Ovary (tissue), 9 donors: ENCODE data around the gene MAGEA8. TPM values are rescaled to one million over a fixed set of nuclear protein-coding genes. Genes with fewer than 3 reads are reported as not detected.
"Not testable (repeated sequence)": the region's sequence is repeated elsewhere in the genome, so short reads cannot be mapped to it uniquely, and the experiment has no call there.

Experiments
- DNase-seq, 5 donors: peaks; one replicate each; pipeline ENCODE4 v3.0.0-alpha.2; 2019 to 2020
- H3K27ac ChIP-seq, 2 donors: fragments of 200-600 bp; one replicate each; pipeline versions ENCODE4 v1.5.1 to v1.8.0; 2019 to 2022
- H3K27me3 ChIP-seq: fragments of 200-600 bp; one replicate; pipeline ENCODE4 v1.8.0; 2022
- H3K36me3 ChIP-seq: fragments of 200-600 bp; sonication (generic); one replicate; pipeline ENCODE4 v1.5.1; 2019
- H3K4me1 ChIP-seq: one replicate; pipeline ENCODE4 v1.8.1; 2013; ENCODE audit warnings: mild to moderate bottlenecking, moderate library complexity; ENCODE audit not compliant: insufficient read depth
- H3K4me3 ChIP-seq: fragments of 200-600 bp; sonication (generic); one replicate; pipeline ENCODE4 v1.5.1; 2017
- H3K9me3 ChIP-seq, 2 donors: fragments of 200-600 bp in 1 of 2; sonication (generic) in 1 of 2; one replicate each; pipeline versions ENCODE4 v1.5.1 to v1.8.1; 2013 to 2019; ENCODE audit warnings: mild to moderate bottlenecking in 1 of 2, moderate library complexity in 1 of 2
- CTCF ChIP-seq, 3 donors: fragments of 450-650 bp in 2 of 3; fragments of 200-600 bp in 1 of 3; IDR thresholded peaks; one replicate each; pipeline versions ENCODE4 v1.5.1 to v1.8.0; 2016 to 2022; ENCODE audit warnings: antibody characterized with exemption in 3 of 3, mild to moderate bottlenecking in 1 of 3
- EP300 ChIP-seq: sonication (generic); formaldehyde crosslinking; IDR thresholded peaks from one replicate; pipeline ENCODE4 v1.6.1; 2017; ENCODE audit warnings: antibody characterized with exemption
- POLR2A ChIP-seq: fragments of 450-650 bp; IDR thresholded peaks from one replicate; pipeline ENCODE4 v1.6.1; 2017; ENCODE audit warnings: antibody characterized with exemption, mild to moderate bottlenecking, moderate library complexity
- WGBS, 3 donors: extraction: QIAGEN DNeasy Blood & Tissue Kit in 1 of 3; methylation state at CpG; one replicate each; pipeline versions ENCODE4 v1.1.5 to v1.1.7; 2013 to 2017; 5-methylcytosine and 5-hydroxymethylcytosine counted together
- intact Hi-C, 4 donors: fragments of 100-400 bp; cut with DNase I; formaldehyde crosslinking; loops; one replicate each; pipeline versions ENCODE4 v1.11.0 to v1.15.1; 2022 to 2023
- polyA plus RNA-seq, 2 donors: library from polyadenylated mRNA; stranded (reverse); fragments of 200-250 nt in 1 of 2; fragments of 350-450 nt in 1 of 2; fragmentation: Illumina TruSeq in 1 of 2; extraction: RNeasy Lipid Tissue Mini Kit (QIAGEN cat#74804) in 1 of 2; gene quantifications; one replicate each; pipeline ENCODE4 v1.2.3, GENCODE V29; 2013 to 2014
- total RNA-seq, 7 donors: library from RNA; depleted of rRNA in 2 of 7; stranded (reverse); fragments of >200 nt in 2 of 7; fragmentation: NEBNext Ultra II Directional in 3 of 7; extraction: Animal tissue kit (Norgen Biotek cat#: 25700) in 3 of 7; gene quantifications; one replicate each; pipeline versions ENCODE4 v1.1.0 to v1.2.4, GENCODE V29; 2016 to 2023
- donor health status: DM: no; HTN: no; CAD: no; lungs with moderate emphysema.
- donor health status: DM: no; HTN: no; CAD: no.
- donor health status: Bipolar disorder and iron deficiency.
- donor health status: DM: yes; HTN: yes; CAD: no.
- donor health status: DM: no; HTN: no; CAD: no.
- donor health status: DM: yes; HTN: yes; CAD: no.

The MAGEA8 gene
- total and polyA plus RNA-seq, 9 donors = not detected

GRCh38 chrX:149908727-149909126 lies 27.7 kb downstream of the MAGEA8 start:
- TF ChIP-seq POLR2A (no peak), CTCF (IDR thresholded peaks at IDR 0.05) (no peak), EP300 (no peak)
- H3K4me3 ChIP-seq = no peak overlapping the region

GRCh38 chrX:149909324-149910177 lies 28.6 kb downstream of the MAGEA8 start:
- H3K27me3 ChIP-seq = no peaks in the 10 kb centered on the region
- no peaks in the 10 kb centered on the region for H3K4me1 ChIP-seq
- DNase-seq = no peak
- no peak overlapping the region for H3K27ac ChIP-seq
- no peaks in the 10 kb centered on the region for H3K9me3 ChIP-seq
- H3K36me3 ChIP-seq = no peaks in the 10 kb centered on the region
- TF ChIP-seq EP300 = no peak
- no peak for TF ChIP-seq CTCF (IDR thresholded peaks at IDR 0.05)
- no peak for TF ChIP-seq POLR2A
- no peak overlapping the region for H3K4me3 ChIP-seq
- WGBS, 3 donors = 68 to 86% (median 81%) methylated on average over 4 of the region's 4 CpGs
- intact Hi-C loops = no loop called here

More at GRCh38 chrX:149908727-149909126, 27.7 kb downstream of the MAGEA8 start:
- intact Hi-C loops = no loop called here
- Histone ChIP-seq H3K4me1 (no peaks in the 10 kb centered on the region), H3K36me3 (no peaks in the 10 kb centered on the region), H3K27me3 (no peaks in the 10 kb centered on the region), H3K27ac (no peak overlapping the region), H3K9me3 (no peaks in the 10 kb centered on the region)
- no peak for DNase-seq

- intact Hi-C loops = no loop called here
- Histone ChIP-seq H3K9me3 (no peaks in the 10 kb centered on the region), H3K27ac (no peak overlapping the region), H3K27me3 (no peaks in the 10 kb centered on the region), H3K4me3 (no peak overlapping the region), H3K4me1 (no peaks in the 10 kb centered on the region), H3K36me3 (no peaks in the 10 kb centered on the region)
- 85 to 92% (median 92%) methylated on average over 9 of the region's 9 CpGs for WGBS, 3 donors
- DNase-seq = no peak
- TF ChIP-seq CTCF (IDR thresholded peaks at IDR 0.05) (no peak), POLR2A (no peak), EP300 (no peak)
Observed at GRCh38 chrX:149910178-149910695, 29.3 kb downstream of the MAGEA8 start.

- H3K9me3 ChIP-seq = no peaks in the 10 kb centered on the region
- no peak for TF ChIP-seq EP300
- H3K4me1 ChIP-seq = no peaks in the 10 kb centered on the region
- H3K36me3 ChIP-seq = no peaks in the 10 kb centered on the region
- WGBS, 3 donors = 68 to 78% (median 74%) methylated on average over 3 of the region's 3 CpGs
- no peaks in the 10 kb centered on the region for H3K27me3 ChIP-seq
- H3K4me3 ChIP-seq = no peak overlapping the region
- DNase-seq = no peak
- H3K27ac ChIP-seq = no peak overlapping the region
- intact Hi-C loops = no loop called here
Observed at GRCh38 chrX:149916745-149917392, 35.9 kb downstream of the MAGEA8 start.

GRCh38 chrX:149923836-149924235 lies 42.9 kb downstream of the MAGEA8 start:
- H3K27me3 ChIP-seq, intact Hi-C loops, H3K4me1 ChIP-seq, H3K36me3 ChIP-seq, H3K4me3 ChIP-seq, H3K9me3 ChIP-seq, H3K27ac ChIP-seq, DNase-seq: not testable (repeated sequence)
- WGBS, 3 donors = no CpG with 5 or more reads among the region's 4 CpGs

GRCh38 chrX:149924434-149924833 lies 43.5 kb downstream of the MAGEA8 start:
- intact Hi-C loops = not testable (repeated sequence)
- WGBS, 3 donors = no CpG with 5 or more reads among the region's 5 CpGs

GRCh38 chrX:149927245-149927963 lies 46.4 kb downstream of the MAGEA8 start:
- H3K4me3 ChIP-seq, H3K4me1 ChIP-seq, H3K9me3 ChIP-seq, H3K27ac ChIP-seq, DNase-seq, intact Hi-C loops, H3K36me3 ChIP-seq, H3K27me3 ChIP-seq: not testable (repeated sequence)
- 85% methylated on average over 1 of the region's 8 CpGs; no CpG with 5 or more reads in 2 of the 3 donors for WGBS, 3 donors

More at GRCh38 chrX:149924434-149924833, 43.5 kb downstream of the MAGEA8 start:
- not testable (repeated sequence) for DNase-seq, H3K27me3 ChIP-seq, H3K4me1 ChIP-seq, H3K36me3 ChIP-seq, H3K9me3 ChIP-seq, H3K27ac ChIP-seq, H3K4me3 ChIP-seq

GRCh38 chrX:149927964-149928258 lies 46.9 kb downstream of the MAGEA8 start:
- H3K36me3 ChIP-seq, intact Hi-C loops, H3K4me1 ChIP-seq, DNase-seq, H3K4me3 ChIP-seq, H3K27ac ChIP-seq, H3K9me3 ChIP-seq, H3K27me3 ChIP-seq: not testable (repeated sequence)
- no CpG with 5 or more reads among the region's 1 CpG for WGBS, 3 donors
